ENCODE measurements around the gene RBBP4.

DNA sequence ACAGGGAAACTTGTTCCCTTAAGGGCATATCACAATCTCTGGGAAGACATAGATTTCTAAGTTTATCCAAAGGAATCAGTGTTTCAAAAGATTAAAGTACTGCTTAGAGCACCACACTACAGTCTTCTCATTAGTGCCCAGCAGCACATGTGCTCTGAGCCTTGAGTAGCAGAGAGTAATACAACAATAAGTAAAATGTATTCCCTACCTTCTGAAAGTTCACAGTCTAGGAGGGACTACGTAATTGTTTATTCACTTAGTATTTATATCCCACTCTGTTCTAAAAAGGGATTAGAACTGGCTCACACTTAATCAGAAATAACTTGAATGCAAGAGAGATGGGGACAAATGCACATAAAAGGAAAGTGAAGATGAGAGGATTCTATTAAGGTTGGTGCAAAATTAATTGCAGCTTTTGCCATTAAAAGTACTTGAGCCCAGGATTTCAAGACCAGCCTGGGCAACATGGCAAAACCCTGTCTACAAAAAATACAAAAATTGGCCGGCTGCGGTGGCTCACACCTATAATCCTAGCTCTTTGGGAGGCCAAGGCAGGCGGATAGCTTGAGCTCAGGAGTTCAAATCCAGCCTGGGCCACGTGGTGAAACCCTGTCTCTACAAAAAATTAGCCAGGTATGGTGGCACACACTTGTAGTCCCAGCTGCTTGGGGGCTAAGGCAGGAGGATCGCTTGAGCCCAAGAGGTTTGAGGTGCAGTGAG is 42.6 kb downstream of the RBBP4 start:
- TF ChIP-seq MXI1 (conservative IDR thresholded peaks at IDR 0.05; ENCODE audit: poor library complexity, severe bottlenecking) (no peak), RAD21 (conservative IDR thresholded peaks at IDR 0.05) (no peak), POLR2AphosphoS5 (IDR thresholded peaks at IDR 0.05) (no peak), EZH2 (IDR thresholded peaks at IDR 0.05; ENCODE audit: borderline replicate concordance, insufficient read depth, low read length, poor library complexity, severe bottlenecking) (no peak), TAF1 (IDR thresholded peaks at IDR 0.05; ENCODE audit: low read depth) (no peak), EP300 (conservative IDR thresholded peaks at IDR 0.05; ENCODE audit: poor library complexity, severe bottlenecking) (no peak)
- TF ChIP-seq, protein P1, sequence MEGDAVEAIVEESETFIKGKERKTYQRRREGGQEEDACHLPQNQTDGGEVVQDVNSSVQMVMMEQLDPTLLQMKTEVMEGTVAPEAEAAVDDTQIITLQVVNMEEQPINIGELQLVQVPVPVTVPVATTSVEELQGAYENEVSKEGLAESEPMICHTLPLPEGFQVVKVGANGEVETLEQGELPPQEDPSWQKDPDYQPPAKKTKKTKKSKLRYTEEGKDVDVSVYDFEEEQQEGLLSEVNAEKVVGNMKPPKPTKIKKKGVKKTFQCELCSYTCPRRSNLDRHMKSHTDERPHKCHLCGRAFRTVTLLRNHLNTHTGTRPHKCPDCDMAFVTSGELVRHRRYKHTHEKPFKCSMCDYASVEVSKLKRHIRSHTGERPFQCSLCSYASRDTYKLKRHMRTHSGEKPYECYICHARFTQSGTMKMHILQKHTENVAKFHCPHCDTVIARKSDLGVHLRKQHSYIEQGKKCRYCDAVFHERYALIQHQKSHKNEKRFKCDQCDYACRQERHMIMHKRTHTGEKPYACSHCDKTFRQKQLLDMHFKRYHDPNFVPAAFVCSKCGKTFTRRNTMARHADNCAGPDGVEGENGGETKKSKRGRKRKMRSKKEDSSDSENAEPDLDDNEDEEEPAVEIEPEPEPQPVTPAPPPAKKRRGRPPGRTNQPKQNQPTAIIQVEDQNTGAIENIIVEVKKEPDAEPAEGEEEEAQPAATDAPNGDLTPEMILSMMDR (IDR thresholded peaks at IDR 0.05; ENCODE audit: poor library complexity, severe bottlenecking), result no peak
